GM12878 (cell line): ENCODE results near the gene CRYBA2.

Source experiments
- CTCF ChIP-seq, 3 experiments: IDR thresholded peaks in 2 of 3; conservative IDR thresholded peaks in 1 of 3; 2 replicates each; pipeline ENCODE4 v1.5.1; 2011; ENCODE audit warnings: low read depth in 3 of 3, low read length in 3 of 3, mild to moderate bottlenecking in 3 of 3, control low read depth in 2 of 3, moderate library complexity in 2 of 3, inconsistent platforms in 1 of 3, mixed read lengths in 1 of 3; ENCODE audit not compliant: control insufficient read depth in 2 of 3, insufficient read depth in 1 of 3; ENCODE audit errors: extremely low read depth in 1 of 3
- FOS ChIP-seq: IDR thresholded peaks from 3 replicates; pipeline ENCODE4 v1.6.1; 2011; ENCODE audit warnings: borderline replicate concordance; ENCODE audit not compliant: insufficient read length; ENCODE audit errors: extremely low read depth
- HDAC6 ChIP-seq: fragments of 200-600 bp; sonication (generic); IDR thresholded peaks from one replicate; pipeline ENCODE4 v1.8.0; 2017; ENCODE audit warnings: antibody characterized with exemption; ENCODE audit not compliant: unreplicated experiment
- JUNB ChIP-seq: IDR thresholded peaks from 2 replicates; pipeline ENCODE4 v1.6.1; 2016; ENCODE audit warnings: antibody characterized with exemption, mild to moderate bottlenecking
- MEF2A ChIP-seq: IDR thresholded peaks from 2 replicates; pipeline ENCODE4 v1.6.1; 2011; ENCODE audit warnings: low read depth, mild to moderate bottlenecking, low read length, moderate library complexity; ENCODE audit not compliant: insufficient read depth
- TAF1 ChIP-seq: IDR thresholded peaks from 2 replicates; pipeline ENCODE4 v1.6.1; 2011; ENCODE audit warnings: mild to moderate bottlenecking, low read depth, low read length, borderline replicate concordance
- TCF12 ChIP-seq: IDR thresholded peaks from 2 replicates; pipeline ENCODE4 v1.6.1; 2011; ENCODE audit warnings: low read depth, mild to moderate bottlenecking, low read length
- USF1 ChIP-seq: IDR thresholded peaks from 2 replicates; pipeline ENCODE4 v1.6.1; 2011; ENCODE audit warnings: borderline replicate concordance, low read depth, mild to moderate bottlenecking, moderate library complexity, mixed read lengths, low read length; ENCODE audit not compliant: insufficient read depth; ENCODE audit errors: extremely low read length
- ZNF274 ChIP-seq: IDR thresholded peaks from one replicate; pipeline ENCODE4 v1.8.0; 2011; ENCODE audit not compliant: insufficient read length, insufficient read depth
- ZSCAN29 ChIP-seq: fragments of 450-650 bp; IDR thresholded peaks from 2 replicates; pipeline ENCODE4 v1.6.1; 2017; ENCODE audit warnings: mild to moderate bottlenecking, moderate library complexity

GRCh38 chr2:219025637-219026585 lies 32.7 kb upstream of the CRYBA2 start:
- TF ChIP-seq MEF2A (no peak), FOS (no peak), USF1 (no peak), CTCF (IDR thresholded peaks at IDR 0.05 in 2 of 3, conservative IDR thresholded peaks at IDR 0.05 in 1 of 3; ENCODE audit: control insufficient read depth in 2 of 3, extremely low read depth in 1 of 3, insufficient read depth in 1 of 3, low read depth in 3 of 3, low read length in 3 of 3) (no peak), TCF12 (no peak), HDAC6 (no peak), TAF1 (no peak), ZSCAN29 (no peak), ZNF274 (no peak), JUNB (no peak)
